ENCODE measurements around the gene LYST.

LYST gene

DNA sequence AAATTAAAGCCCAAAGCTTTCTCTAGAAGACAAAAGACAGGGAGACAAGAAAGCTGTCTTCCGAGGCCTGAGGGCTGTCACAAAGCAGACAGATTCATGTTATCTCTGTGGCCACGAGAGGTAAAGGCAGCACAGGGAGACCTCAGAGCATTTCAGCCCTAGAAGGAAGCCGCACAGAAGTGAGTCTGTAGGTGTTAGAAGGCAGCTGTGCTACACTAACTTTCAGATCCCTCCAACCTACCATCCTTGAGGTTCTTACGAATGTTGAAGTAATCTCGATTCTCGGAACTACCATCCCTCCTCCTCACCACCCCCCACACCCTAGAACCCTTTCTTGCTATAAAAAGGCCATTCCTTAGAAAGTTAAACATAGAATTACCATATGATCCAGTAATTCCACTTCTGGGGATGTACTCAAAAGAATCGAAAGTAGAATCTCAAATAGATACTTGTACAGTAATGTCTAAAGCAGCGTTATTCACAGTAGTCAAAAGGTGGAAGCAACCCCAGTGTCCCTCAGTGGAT, 21.5 kb upstream of the LYST start:
- peak in 1 of 2 donors; percentile 46 for DNase-seq (ENCODE audit: low read depth in 2 of 2)

DNA sequence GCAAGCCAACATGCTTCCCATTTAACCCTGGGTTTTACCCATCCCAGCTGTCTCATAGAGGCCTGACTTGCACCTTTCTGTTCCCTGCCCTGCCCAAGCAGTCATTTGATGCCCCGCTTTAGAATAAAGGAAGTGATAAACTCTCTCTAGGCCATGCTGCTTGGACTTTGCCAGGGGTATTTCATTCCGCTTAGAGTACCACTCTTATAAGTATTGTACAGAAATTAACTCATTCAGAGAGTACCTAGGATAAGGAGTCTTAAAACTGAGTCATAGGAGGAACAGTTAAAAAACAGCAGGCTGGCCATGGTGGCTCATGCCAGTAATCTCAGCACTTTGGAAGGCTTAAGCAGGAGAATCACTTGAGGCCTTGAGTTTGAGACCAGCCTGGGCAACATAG, 21.0 kb upstream of the LYST start:
- DNase-seq (ENCODE audit: low read depth in 2 of 2), result no peak

DNA sequence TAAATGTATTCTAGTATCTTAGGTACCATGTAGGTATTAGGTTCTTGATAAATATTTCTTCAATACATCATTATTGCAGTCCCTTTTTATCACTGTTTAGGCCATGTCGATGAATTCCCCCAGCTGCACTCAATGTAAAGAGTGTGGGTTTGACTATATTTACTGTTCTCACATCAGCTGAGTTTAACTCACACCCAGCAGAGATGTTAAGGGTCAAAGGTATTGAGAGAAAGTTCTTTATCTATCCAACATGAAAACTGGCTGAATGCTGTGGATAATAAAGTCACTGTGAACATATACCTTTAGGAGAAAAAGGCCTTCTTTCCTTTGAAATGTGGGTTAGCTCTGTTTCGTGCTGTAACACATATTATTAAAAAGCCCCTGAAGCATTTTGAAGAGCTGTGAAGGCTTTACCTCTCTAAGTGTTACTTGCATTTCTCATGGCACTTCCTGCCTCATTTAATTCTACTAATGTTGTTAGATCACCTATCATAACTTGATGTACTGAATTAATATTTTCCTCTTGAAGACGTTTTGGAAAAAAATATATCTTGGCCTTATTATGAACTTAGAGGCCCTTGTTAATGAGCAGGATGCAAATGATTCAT, 19.1 kb upstream of the LYST start:
- DNase-seq (ENCODE audit: low read depth in 2 of 2), result no peak

DNA sequence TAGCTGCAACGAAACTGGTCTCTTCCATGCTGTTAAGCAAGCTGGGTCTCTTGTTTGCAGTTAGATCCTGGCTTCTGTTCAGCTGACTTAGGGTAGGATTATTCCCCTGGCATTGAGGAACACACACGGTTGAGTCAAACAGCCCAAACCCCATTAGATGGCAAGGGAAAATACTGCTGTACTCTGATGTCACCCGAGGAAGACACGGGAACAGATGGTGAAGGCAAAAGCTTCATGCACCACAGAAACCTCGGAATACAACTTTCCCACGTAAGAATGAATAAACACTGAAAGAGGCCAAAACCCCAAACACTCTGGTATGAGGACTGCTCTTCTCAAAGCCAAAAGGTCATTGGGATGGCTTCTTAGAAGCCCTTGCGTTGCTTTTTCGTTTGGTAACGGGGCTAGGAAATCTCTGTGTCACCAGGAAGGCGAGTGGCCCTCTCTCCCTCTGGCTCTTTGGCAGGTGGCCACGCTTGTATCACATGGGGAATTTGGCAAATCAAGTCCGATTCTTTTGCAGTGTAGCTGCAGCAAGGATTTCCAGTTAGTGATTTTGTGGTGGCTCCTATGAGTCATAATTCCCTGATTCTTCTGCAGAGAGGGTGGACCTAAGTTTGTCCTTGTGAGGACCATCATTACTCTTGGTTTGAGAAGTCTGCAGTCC, 16.7 kb upstream of the LYST start:
- DNase-seq (ENCODE audit: low read depth in 2 of 2), result no peak

DNA sequence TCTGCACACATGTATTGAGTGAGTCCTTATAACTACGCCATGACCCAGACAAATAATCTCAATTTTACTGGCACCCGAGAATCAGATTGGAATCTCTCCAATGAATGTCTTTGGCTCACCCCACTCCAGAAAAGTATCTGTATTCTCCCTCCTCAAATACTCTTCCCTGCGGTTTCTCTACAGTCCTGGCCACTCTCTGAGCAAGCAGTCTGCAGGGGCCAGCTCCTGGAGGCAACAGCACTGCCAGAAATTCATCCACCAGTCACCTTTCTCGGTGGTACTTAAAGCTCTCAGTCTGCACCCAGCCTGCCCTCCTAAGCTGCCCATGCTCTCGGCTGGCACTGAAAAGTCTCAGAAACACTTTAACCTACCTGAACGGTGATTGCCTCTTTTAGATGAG, 16.1 kb upstream of the LYST start:
- DNase-seq (ENCODE audit: low read depth in 2 of 2), result no peak

DNA sequence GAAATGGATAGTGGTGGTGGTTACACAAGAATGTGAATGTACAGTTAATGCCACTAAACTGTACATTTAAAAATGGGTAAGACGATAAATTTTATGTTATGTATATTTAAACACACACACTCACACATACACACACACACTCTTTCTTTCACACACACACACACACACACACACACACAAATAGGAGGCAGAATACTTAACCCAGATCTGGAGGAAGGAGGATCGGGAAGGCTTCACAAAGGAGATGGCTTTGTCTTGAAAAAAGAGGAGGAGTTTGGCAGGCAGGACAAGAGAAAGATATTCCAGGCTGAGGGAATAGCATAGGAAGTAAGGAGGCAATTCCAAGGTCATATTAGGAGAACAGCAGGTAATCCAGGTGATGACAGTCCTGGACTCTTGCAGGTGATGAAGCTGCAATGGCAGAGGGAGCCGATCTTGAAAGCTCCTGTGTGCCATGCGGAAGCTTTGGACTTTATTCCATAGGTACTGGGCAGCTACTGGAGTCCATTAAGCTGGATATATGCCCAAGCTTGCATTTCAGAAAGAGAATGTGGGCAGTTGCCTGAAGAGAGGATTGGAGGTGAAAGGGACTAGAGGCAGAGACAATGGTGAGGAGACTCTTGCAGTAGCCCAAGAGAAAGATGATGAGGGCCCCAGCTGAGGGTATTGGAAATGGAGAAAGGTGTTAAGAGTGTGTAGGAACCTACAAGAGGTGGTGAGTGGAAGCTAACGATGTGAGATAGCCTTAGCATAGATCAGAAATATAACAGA, 15.4 kb upstream of the LYST start:
- DNase-seq (ENCODE audit: low read depth in 2 of 2), result no peak

DNA sequence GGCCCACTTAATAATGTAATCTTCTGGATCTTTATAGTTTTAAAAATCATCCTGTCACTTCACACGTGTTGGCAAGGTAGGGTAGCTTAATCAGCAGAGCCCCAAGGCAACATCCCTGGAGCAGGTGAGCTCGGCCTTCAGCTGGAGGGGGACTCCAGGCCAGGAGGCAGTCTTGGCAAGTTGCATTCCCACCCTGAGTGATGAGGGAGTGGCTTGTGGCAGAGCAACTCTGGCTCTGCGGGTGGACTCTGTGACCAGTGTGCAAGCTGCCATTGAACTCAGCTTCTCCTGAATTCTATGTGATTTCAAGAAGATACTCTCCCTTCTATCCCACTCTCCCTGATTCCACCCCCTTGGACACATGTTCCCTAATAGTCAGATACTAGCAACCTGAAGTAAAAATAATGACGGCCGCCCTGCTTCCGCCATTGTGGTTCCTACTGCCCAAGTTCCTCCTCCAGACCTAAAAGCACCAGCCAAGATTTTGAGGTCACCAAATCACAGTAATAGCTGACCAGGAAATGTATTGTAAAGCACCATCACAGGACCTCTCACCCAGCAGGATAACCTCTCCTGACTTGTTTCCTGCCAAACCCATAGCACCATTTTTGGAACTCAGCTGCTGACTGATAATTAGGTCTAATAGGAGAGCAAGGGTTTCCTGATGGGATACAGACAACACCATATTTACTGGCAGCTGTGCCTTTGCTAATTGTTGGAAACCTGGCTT, 11.5 kb upstream of the LYST start:
- DNase-seq (ENCODE audit: low read depth in 2 of 2), result no peak

DNA sequence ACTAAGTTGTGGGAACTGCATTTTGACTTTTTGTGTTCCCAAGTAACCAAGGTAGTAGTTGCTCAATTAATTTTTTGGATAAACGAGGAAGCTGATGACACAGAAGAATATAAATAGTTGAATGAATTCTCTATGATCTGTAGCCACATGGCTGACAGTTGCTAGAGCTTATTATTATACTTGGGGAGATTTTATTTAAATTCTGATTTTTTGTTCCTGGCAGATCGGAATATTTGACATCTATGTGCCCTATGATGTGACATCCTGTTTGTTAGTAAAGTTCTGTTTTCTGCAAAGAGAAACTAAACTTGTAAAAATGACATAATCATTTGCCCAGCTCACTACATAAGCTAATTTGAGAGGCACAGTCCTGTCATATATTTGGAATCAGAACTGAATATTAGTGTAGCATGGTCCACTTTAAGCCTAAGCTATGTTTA, 9.7 kb upstream of the LYST start:
- DNase-seq (ENCODE audit: low read depth in 2 of 2), result no peak

DNA sequence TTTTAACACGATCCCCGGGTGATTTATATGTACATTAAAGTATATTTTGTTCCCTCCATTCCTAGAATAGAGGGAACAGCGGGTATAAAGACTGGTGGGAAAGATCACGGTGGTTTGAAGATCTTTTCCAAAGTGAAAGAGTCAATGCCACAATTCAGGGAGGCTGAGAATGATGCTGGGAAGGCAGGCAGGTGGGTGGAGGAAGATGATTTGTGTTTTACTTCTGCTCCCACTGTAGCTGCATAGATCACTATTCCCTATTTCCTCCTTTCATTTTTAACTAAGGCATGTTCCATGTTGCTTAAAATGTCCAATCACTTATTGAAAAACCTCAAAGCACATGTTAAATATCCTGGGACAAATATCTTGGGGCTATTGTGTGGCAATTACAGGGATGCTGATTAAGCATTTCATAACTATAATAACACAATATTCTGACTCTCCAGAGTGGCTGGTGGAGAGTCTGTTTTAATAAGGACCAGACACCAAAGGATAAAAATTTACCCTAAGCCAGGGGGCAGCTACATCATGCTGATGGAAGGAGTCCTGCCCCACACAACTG, 8.4 kb upstream of the LYST start:
- no peak for DNase-seq (ENCODE audit: low read depth in 2 of 2)

DNA sequence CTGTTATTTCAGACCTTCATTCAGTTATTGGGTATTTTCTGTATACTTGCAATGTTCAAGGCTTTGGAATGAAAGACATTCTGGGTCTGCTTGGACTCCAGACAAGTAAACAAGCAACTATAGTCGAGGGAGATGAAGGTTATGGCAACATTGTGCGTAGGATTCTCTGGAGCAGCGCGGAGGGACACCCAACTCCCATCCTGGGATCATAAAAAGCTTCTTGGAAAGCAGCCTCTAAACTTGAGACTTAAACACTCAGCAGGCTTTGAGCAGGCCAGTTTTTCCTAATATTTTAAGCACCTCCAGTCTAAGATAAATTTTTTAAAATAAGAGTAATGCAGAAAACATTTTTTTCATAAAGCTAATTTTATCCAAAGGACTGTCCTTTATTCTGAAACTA, 7.6 kb upstream of the LYST start:
- DNase-seq (ENCODE audit: low read depth in 2 of 2), result no peak

DNA sequence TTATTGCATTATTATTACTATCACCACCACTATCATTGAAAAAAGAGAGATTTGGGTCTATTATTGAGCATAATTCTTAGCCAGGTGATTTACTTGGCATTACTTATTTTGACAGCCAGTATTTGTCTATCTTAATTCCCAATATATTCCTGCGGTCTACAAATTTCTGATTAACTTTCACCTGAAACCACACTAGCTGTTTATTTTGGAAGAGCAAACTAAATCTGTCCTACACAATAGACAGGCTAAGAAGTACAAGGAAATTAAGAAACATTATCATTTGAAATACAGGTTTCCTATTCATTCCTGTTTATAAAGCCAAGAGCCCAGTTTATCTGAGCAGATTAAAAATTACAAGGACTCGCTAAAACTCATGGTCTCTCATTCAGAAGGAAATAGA, 6.9 kb upstream of the LYST start:
- DNase-seq (ENCODE audit: low read depth in 2 of 2), result no peak

DNA sequence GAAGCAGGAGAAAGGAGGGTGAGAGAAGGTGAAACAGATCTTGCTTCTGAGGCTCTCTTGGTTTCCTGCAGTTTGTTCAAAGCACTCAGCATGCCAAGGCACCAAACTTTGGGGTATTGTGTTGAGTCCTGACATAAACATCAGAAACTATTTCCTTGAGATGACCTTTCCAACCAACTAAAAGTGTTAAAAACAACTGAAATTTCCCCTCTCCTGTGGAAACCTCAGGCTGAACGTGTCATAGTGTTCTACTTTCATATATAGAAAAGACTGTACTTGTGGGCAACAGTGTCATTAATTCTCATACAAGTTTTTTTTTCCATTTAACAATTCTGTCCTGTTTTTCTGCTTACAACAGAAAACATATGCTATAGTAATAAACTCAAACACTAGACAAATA, 6.3 kb upstream of the LYST start:
- DNase-seq (ENCODE audit: low read depth in 2 of 2), result no peak

DNA sequence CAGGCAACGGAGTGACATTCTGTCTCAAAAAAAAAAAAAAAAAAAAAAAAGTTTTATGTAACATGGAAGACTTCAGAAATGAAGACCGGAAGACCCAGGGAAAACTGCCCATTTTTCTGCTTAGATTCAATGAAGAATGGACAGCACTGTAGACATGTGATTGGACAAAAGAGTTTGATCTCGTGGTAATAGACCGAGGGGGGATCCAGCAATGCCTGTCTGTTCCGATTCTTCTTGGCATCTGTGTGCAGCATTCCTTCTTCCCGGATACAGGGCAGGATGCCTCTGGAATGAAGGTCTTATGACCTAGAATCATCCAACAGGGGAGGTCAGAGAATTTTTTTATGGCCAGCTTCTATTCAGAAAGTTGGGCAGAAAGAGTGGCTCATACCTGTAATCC, 5.6 kb upstream of the LYST start:
- DNase-seq (ENCODE audit: low read depth in 2 of 2), result no peak

DNA sequence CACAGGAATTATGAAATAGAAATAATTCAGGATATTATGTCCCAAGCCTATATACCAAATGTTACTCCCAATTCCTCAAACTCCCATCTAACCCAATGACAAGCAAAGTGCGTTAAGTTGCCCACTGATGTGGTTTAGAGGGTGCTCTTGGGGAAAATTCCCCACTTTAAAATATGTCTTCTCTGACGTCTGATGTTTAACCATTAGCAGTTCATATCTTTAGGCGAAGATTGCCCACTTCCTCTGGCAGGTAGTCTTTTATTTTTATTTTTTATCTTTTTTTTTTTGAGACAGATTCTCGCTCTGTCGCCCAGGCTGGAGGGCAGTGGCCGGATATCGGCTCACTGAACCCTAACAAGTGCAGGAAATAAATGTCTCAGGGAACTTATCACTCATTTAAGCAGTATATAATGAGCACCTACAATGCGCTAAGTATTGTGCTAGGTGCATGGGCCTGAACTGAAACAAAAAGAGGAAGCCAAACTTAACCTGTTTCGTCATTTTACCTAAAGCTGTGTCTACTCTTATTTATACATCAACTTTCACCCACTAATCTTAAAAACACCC, 1.3 kb upstream of the LYST start:
- no peak for DNase-seq (ENCODE audit: low read depth in 2 of 2)

DNA sequence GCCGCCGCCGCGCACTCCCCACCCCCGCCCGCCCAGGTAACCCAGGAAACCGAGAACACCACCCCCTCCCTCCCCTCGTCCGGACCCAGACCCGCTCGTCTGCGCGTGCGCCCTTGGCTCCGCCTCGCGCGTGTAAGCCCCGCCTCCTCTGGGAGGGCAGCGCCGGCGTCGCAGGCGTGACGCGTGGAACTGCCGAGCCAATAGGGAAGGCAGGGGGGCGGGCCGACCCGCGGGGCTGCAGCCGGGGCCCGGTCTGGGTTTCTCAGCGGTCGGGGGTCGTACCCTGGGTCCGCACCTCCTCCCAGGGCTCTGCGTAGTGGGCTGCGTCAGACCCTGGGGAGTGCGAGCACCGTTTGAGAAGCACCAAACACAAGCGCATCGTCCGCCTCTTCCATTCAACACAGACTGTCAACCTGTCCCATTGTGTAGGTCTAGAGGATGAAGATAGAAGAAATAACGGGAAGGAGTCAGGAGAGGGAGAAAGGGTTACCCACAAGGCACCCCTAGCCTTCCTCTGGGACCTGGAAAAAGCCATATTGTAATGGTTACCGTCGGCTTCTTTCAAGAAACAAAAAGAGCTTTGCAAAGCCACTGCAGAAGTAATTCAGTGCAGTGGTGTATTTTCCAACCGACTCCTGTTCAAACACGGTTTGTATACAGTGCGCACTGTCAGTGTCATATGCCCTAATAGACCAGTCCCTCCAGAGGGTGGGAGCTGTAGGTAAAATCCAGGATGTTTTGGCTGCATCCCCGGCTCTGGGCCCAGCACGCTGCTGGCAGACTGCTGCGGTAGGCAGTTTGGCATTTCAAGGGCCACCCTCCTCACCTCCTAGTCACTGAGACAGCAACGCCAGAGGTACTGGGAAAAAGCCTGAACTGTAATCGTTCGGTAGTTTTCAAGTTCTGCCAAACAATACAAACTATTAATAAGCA, 473 bp upstream of the LYST start:
- DNase-seq (ENCODE audit: low read depth in 2 of 2), result peak; percentile 96 to 97

DNA sequence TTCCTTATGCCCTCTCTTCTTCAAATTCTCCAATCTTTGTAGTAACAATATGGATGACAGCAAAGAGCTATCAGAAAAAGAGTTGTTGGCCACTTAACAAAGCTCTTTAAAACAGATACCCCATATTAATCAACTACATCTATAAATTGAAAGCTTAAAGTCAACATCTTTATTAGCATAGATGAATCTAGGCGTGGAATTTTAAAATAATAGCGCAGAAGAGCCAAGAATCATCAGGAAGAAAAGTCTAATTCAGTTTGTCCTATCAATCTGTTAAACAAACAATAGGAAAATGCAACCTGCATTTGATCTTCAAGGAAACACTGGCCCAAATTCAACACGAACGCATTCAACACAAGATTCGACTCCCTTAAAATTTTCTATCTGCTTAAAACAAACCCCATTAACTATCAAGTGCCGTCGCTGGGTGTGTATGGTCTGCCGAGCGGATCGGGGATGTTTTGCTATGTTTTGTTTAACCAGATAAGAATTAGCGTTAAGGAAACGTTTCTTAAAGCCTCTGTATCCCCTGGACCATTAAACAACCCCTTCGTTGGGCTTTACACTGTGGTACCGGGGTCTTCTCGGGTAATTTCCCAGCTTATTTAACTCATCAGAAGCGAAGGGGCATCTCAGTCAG, 1.0 kb downstream of the LYST start:
- no peak for DNase-seq (ENCODE audit: low read depth in 2 of 2)

DNA sequence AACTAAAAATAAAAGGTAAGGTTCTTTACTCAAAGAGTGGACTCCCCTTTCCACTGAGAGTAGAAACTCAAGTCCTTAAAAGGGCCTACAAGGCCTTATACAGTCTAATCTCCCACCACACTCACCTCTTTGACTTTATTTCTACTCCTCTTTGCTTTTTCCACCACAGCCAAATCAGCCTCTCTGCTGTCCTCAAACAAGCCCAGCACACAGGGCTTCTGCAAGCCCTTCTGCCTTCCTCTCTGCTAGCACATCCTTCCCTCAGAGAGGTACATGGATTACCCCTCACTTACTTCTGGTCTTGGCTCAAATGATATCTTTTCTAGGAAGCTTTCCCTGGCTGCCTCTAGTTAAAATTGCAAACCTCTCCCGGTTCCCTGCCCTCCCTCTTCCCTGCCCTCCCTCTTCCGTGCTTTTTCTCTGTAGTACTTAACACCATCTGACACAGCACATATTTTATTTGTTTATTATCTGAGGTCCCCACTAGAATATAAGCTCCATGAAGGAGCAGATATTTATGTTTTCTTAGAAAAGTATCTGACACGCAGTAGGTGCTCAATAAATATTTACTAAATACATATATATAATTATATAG, 1.7 kb downstream of the LYST start:
- DNase-seq (ENCODE audit: low read depth in 2 of 2), result no peak

DNA sequence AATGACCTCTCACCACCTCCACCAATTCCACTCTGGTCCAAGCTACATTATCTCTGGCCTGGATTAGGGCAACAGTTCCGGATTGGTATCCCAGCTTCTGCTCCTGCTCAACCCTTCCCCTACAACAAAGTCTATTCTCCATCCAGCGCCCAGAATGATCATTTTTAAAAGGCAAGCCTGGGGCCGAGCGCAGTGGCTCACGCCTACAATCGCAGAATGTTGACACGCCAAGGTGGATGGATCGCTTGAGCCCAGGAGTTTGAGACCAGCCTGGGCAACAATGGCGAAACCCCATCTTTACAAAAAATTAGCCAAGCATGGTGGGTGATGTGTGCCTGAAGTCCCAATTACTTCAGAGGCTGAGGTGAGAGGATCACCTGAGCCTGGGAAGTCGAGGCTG, 2.2 kb downstream of the LYST start:
- no peak for DNase-seq (ENCODE audit: low read depth in 2 of 2)

DNA sequence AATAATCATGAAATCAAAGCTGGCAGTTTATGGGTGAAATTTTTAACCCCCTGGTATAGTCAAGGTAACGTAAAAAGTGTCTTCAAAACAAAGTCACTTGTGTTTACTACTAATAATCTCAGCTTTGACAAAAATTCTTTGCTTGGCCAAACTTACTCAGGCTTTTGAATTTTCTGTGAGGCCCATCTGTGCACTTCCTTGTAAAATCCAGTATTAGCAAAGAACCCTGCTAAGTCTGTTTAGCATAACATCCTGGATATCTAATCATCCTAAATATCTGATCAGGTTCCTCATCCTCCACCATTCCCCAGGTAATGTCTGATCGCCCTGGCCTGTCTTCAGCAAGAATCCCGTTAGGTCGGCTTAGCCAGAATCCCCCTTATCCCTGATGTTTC, 3.0 kb downstream of the LYST start:
- DNase-seq (ENCODE audit: low read depth in 2 of 2), result no peak

DNA sequence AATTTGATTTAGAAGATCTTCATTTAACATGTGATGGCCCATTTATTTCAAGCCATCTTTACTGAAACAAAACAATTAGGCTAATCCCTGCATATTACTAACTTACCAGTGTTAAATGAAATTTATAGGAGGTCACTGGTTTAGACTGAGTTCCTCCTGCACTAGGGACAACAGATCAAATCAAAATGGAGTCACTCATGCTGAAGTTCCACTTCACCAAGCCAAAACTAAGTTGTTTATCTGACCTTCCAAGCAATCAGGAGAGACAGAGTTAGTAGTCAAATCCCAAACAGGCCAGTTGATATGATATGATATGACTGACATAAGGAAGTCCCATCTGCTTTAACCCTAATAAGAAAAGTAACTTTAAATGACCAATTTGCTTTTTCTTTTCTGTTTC, 4.8 kb downstream of the LYST start:
- no peak for DNase-seq (ENCODE audit: low read depth in 2 of 2)

Measured in stimulated activated CD4-positive, alpha-beta T cell treated with anti-CD3 and anti-CD28 coated beads, Interleukin-1b, Interleukin-23, amount 100 ng/mL, for 4 hours (primary cell).